Measurements from ENCODE around the gene RPP25L. TPM values are rescaled to one million over a fixed set of nuclear protein-coding genes. Genes with fewer than 3 reads are reported as not detected.

Gene RPP25L
- total RNA-seq, 1 experiment from 2014 or later, result 27.6 TPM

GRCh38 chr9:34637356-34638137, 25.6 kb upstream of the RPP25L start, which contains the start of gene SIGMAR1:
Gene SIGMAR1 (minus strand): TSS chr9:34637787. CDS start chr9:34637697, 90 bp downstream.
- DNase-seq (ENCODE audit: low read depth), result peak; percentile 91

GRCh38 chr9:34636791-34637355, 25.0 kb upstream of the RPP25L start:
- DNase-seq (ENCODE audit: low read depth), result no peak

- DNase-seq (ENCODE audit: low read depth), result no peak
Measured at GRCh38 chr9:34635556-34635955, 23.7 kb upstream of the RPP25L start.

- no peak for DNase-seq (ENCODE audit: low read depth)
Measured at GRCh38 chr9:34634551-34635248, 22.8 kb upstream of the RPP25L start.

- peak; percentile 55 for DNase-seq (ENCODE audit: low read depth)
Measured at GRCh38 chr9:34633851-34634550, 22.1 kb upstream of the RPP25L start.

GRCh38 chr9:34633166-34633565, 21.3 kb upstream of the RPP25L start:
- no peak for DNase-seq (ENCODE audit: low read depth)

GRCh38 chr9:34630402-34631154, 18.7 kb upstream of the RPP25L start:
- no peak for DNase-seq (ENCODE audit: low read depth)

- DNase-seq (ENCODE audit: low read depth), result no peak
Measured at GRCh38 chr9:34629491-34629808, 17.6 kb upstream of the RPP25L start.

- DNase-seq (ENCODE audit: low read depth), result no peak
Measured at GRCh38 chr9:34628656-34629490, 17.0 kb upstream of the RPP25L start, which contains the start of gene ARID3C. Gene ARID3C (minus strand): TSS chr9:34629066. CDS start chr9:34628014, 1,052 bp downstream.

- DNase-seq (ENCODE audit: low read depth), result no peak
Measured at GRCh38 chr9:34627716-34628655, 16.1 kb upstream of the RPP25L start.

- no peak for DNase-seq (ENCODE audit: low read depth)
Measured at GRCh38 chr9:34625186-34625486, 13.2 kb upstream of the RPP25L start.

GRCh38 chr9:34624475-34625185, 12.7 kb upstream of the RPP25L start:
- DNase-seq (ENCODE audit: low read depth), result no peak

- DNase-seq (ENCODE audit: low read depth), result no peak
Measured at GRCh38 chr9:34623374-34624235, 11.7 kb upstream of the RPP25L start.

- DNase-seq (ENCODE audit: low read depth), result peak; percentile 93
Measured at GRCh38 chr9:34620061-34620994, 8.4 kb upstream of the RPP25L start, which contains the start of gene DCTN3. Gene DCTN3 (minus strand): TSS chr9:34620495. CDS start chr9:34620464, 31 bp downstream.

- no peak for DNase-seq (ENCODE audit: low read depth)
Measured at GRCh38 chr9:34615132-34615531, 3.2 kb upstream of the RPP25L start.

- peak; percentile 72 for DNase-seq (ENCODE audit: low read depth)
Measured at GRCh38 chr9:34612788-34613390, 992 bp upstream of the RPP25L start.

Data from RPMI7951 (cell line).